C4-2B (cell line): ENCODE results near the gene ZNF37A.

Source experiments
- ZFX ChIP-seq: fragments of 450-650 bp; IDR thresholded peaks from 2 replicates; pipeline ENCODE4 v1.6.1; 2017
- TF ChIP-seq, protein P1 (sequence below): fragments of 450-650 bp; conservative IDR thresholded peaks from 2 replicates; pipeline ENCODE4 v1.5.1; 2017; ENCODE audit warnings: mild to moderate bottlenecking

DNA sequence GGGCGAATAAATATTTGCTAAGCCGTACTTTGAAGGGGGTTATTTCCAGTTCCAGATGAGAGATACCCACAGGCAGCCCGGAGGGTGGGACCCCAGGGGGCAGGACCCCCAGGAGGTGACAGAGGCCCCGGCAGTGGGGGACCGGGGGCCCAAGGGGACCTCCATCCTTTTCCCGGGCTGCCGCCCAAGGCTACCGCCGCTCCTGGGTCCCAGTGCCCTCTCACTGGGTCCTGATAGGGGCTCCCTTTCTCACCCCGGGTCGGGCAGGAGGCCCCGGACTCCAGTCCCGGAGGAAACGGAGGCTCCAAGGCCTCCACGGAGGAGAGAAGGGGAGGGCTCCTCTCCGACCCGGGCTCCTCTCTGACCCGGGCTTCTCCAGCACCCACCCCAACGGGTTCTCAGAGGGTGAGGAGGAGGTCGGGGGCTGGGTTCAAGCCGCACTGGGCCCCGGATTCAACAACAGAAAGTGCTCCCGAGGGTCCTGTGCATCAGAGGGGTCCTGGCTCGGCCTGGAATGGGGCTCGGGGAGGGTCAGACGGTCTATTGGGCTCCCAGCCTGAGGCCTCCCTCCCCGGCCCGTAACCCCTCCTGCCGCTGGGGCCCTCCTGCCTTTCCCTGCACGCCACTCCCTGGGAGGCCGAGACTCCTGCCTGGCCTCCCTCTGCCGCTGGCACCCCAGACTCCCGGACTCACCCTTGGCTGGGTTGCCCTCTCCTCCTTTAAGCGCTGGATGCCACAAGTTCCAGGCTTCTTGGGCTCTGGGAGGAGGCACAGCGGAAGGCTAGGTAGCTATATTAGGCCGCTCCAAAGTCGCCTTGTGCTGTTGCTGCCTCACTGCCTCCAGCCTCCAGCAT, 62.5 kb downstream of the ZNF37A start:
- TF ChIP-seq, protein P1, sequence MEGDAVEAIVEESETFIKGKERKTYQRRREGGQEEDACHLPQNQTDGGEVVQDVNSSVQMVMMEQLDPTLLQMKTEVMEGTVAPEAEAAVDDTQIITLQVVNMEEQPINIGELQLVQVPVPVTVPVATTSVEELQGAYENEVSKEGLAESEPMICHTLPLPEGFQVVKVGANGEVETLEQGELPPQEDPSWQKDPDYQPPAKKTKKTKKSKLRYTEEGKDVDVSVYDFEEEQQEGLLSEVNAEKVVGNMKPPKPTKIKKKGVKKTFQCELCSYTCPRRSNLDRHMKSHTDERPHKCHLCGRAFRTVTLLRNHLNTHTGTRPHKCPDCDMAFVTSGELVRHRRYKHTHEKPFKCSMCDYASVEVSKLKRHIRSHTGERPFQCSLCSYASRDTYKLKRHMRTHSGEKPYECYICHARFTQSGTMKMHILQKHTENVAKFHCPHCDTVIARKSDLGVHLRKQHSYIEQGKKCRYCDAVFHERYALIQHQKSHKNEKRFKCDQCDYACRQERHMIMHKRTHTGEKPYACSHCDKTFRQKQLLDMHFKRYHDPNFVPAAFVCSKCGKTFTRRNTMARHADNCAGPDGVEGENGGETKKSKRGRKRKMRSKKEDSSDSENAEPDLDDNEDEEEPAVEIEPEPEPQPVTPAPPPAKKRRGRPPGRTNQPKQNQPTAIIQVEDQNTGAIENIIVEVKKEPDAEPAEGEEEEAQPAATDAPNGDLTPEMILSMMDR, result no peak
- no peak for TF ChIP-seq ZFX
